A549 (cell line): ENCODE measurements around the gene PRKCE. TPM values are rescaled to one million over a fixed set of nuclear protein-coding genes. Genes with fewer than 3 reads are reported as not detected.

Experiments
- ATAC-seq, 2 experiments: fragments of 200-7000 bp in 1 of 2; fragments of >200 bp in 1 of 2; cut with Nextera tagmentation in 1 of 2; cut with Tn5 transposase in 1 of 2; 3 replicates each; pipeline versions ENCODE4 v1.8.0 to v1.9.1; 2018 to 2020; ENCODE audit warnings: mild to moderate bottlenecking in 1 of 2, moderate library complexity in 1 of 2
- CTCF ChIA-PET: fragments of 300-600 bp; sonication (Branson Sonifier 250); formaldehyde crosslinking; extraction: SDS; loops from one replicate; lab custom pipeline; 2021; ENCODE audit warnings: antibody characterized with exemption, inconsistent platforms; lab: Yijun Ruan, JAX
- POLR2A ChIA-PET: fragments of 350-600 bp; formaldehyde crosslinking; extraction: SDS; loops from one replicate; lab custom pipeline; 2021; ENCODE audit warnings: antibody characterized with exemption, inconsistent platforms; lab: Yijun Ruan, JAX
- DNase-seq, 2 experiments: peaks; one replicate each; pipeline versions ENCODE4 v3.0.0 to v3.0.0-alpha.2; 2011 to 2016; ENCODE audit warnings: low read depth in 1 of 2, low spot score in 1 of 2
- FAIRE-seq: peaks from 2 replicates; lab custom pipeline; 2011; peaks lifted over from hg19 to GRCh38; lab: Jason Lieb, UNC
- H3K27ac ChIP-seq, 2 experiments: fragments of >200 bp; sonication (Bioruptor Twin); formaldehyde crosslinking; 3 replicates each; pipeline ENCODE4 v1.5.1; 2016 to 2017
- H3K4me1 ChIP-seq: fragments of >200 bp; sonication (Bioruptor Twin); formaldehyde crosslinking; 3 replicates; pipeline ENCODE4 v1.6.1; 2016
- H3K4me2 ChIP-seq: fragments of >200 bp; sonication (Bioruptor Twin); formaldehyde crosslinking; 3 replicates; pipeline ENCODE4 v1.6.1; 2016
- H3K4me3 ChIP-seq: fragments of >200 bp; sonication (Bioruptor Twin); formaldehyde crosslinking; 3 replicates; pipeline ENCODE4 v1.5.1; 2016
- H3K9me3 ChIP-seq: fragments of >200 bp; sonication (Bioruptor Twin); formaldehyde crosslinking; 3 replicates; pipeline ENCODE4 v1.6.1; 2016
- CBX2 ChIP-seq: fragments of 200-600 bp; sonication (generic); IDR thresholded peaks from 2 replicates; pipeline ENCODE4 v1.6.1; 2016; ENCODE audit warnings: low read depth, mild to moderate bottlenecking, borderline replicate concordance
- CHD4 ChIP-seq: fragments of 200-600 bp; sonication (generic); IDR thresholded peaks from 2 replicates; pipeline ENCODE4 v1.6.1; 2016; ENCODE audit warnings: antibody characterized with exemption, mild to moderate bottlenecking, borderline replicate concordance
- EP300 ChIP-seq, 2 experiments: fragments of >200 bp; sonication (Bioruptor Twin); formaldehyde crosslinking; IDR thresholded peaks; 2 replicates in 1 of 2; 3 replicates in 1 of 2; pipeline ENCODE4 v1.6.1; 2016 to 2017
- FOSL2 ChIP-seq, 2 experiments: fragments of 450-650 bp in 1 of 2; fragments of >200 bp in 1 of 2; sonication (Bioruptor Twin) in 1 of 2; formaldehyde crosslinking; IDR thresholded peaks; 2 replicates each; pipeline versions ENCODE4 v1.5.0 to v1.6.1; 2016 to 2020; ENCODE audit warnings: mild to moderate bottlenecking in 1 of 2, moderate library complexity in 1 of 2
- GATA3 ChIP-seq: IDR thresholded peaks from 2 replicates; pipeline ENCODE4 v1.6.1; 2012; ENCODE audit warnings: borderline replicate concordance
- HOXA7 ChIP-seq: fragments of 250-450 bp; sonication (Bioruptor Pico); IDR thresholded peaks from 2 replicates; pipeline ENCODE4 v1.5.0; 2020; ENCODE audit warnings: mild to moderate bottlenecking, moderate library complexity
- KDM5A ChIP-seq: fragments of 200-600 bp; sonication (generic); IDR thresholded peaks from 2 replicates; pipeline ENCODE4 v1.6.1; 2016; ENCODE audit warnings: antibody characterized with exemption, mild to moderate bottlenecking
- MAZ ChIP-seq: fragments of 150-350 bp; IDR thresholded peaks from 2 replicates; pipeline ENCODE4 v1.6.1; 2014; ENCODE audit warnings: antibody characterized with exemption, low read depth, low read length, borderline replicate concordance
- MYC ChIP-seq: IDR thresholded peaks from 2 replicates; pipeline ENCODE4 v1.6.1; 2012; ENCODE audit warnings: mild to moderate bottlenecking, inconsistent platforms, low read length, improper control_type of control experiment, borderline replicate concordance
- RAD21 ChIP-seq, 2 experiments: fragments of >200 bp in 1 of 2; sonication (Bioruptor Twin) in 1 of 2; formaldehyde crosslinking in 1 of 2; IDR thresholded peaks in 1 of 2; conservative IDR thresholded peaks in 1 of 2; 2 replicates in 1 of 2; 3 replicates in 1 of 2; pipeline ENCODE4 v1.6.1; 2012 to 2018; ENCODE audit warnings: inconsistent platforms in 1 of 2
- RFX5 ChIP-seq: fragments of 450-650 bp; IDR thresholded peaks from 2 replicates; pipeline ENCODE4 v1.7.1; 2014; ENCODE audit warnings: antibody characterized with exemption, mild to moderate bottlenecking, moderate library complexity
- RNF2 ChIP-seq: fragments of 200-600 bp; sonication (generic); IDR thresholded peaks from 2 replicates; pipeline ENCODE4 v1.6.1; 2016; ENCODE audit warnings: low read depth, mild to moderate bottlenecking, antibody characterized with exemption, moderate library complexity, borderline replicate concordance
- TFCP2L1 ChIP-seq: fragments of 250-450 bp; sonication (Bioruptor Pico); IDR thresholded peaks from 2 replicates; pipeline ENCODE4 v1.5.0; 2021; ENCODE audit warnings: mild to moderate bottlenecking
- ZFP36 ChIP-seq: fragments of 450-650 bp; IDR thresholded peaks from 2 replicates; pipeline ENCODE4 v1.6.1; 2014; ENCODE audit warnings: borderline replicate concordance; ENCODE audit not compliant: partially characterized antibody
- ZNF302 ChIP-seq: fragments of 250-450 bp; sonication (Bioruptor Pico); IDR thresholded peaks from 2 replicates; pipeline ENCODE4 v1.9.0; 2021; ENCODE audit warnings: inconsistent platforms, mild to moderate bottlenecking, moderate library complexity
- ZSCAN20 ChIP-seq: fragments of 250-450 bp; sonication (Bioruptor Pico); IDR thresholded peaks from 2 replicates; pipeline ENCODE4 v1.8.0; 2022; ENCODE audit warnings: mild to moderate bottlenecking, moderate library complexity
- WGBS: methylation state at CpG from one replicate; pipeline ENCODE4 v1.1.6; 2017; ENCODE audit errors: missing lambda C conversion rate; 5-methylcytosine and 5-hydroxymethylcytosine counted together
- polyA plus RNA-seq, 4 experiments: library from polyadenylated mRNA; depleted of rRNA in 3 of 4; stranded (reverse); fragments of >200 nt; fragmentation: RNase III in 1 of 4; extraction: RNeasy Plus Mini Kit Qiagen cat#74134 plus additional on column Dnase treatment in 1 of 4; gene quantifications; 2 replicates in 3 of 4; 3 replicates in 1 of 4; pipeline ENCODE4 v1.2.3, GENCODE V29; 2011 to 2017
- TF ChIP-seq, protein P1 (sequence below): fragments of 450-650 bp; IDR thresholded peaks from 2 replicates; pipeline ENCODE4 v1.6.1; 2014; ENCODE audit warnings: antibody characterized with exemption
- TF ChIP-seq, protein P2 (sequence below): fragments of >200 bp; sonication (Bioruptor Twin); formaldehyde crosslinking; IDR thresholded peaks from 3 replicates; pipeline ENCODE4 v1.5.1; 2016
- TF ChIP-seq, protein P3 (sequence below): IDR thresholded peaks from 2 replicates; pipeline ENCODE4 v1.6.1; 2012
- TF ChIP-seq, protein P4 (sequence below): fragments of >200 bp; sonication (Bioruptor Twin); formaldehyde crosslinking; IDR thresholded peaks from 3 replicates; pipeline ENCODE4 v1.6.1; 2016
- TF ChIP-seq, protein P5 (sequence below): fragments of 250-450 bp; sonication (Bioruptor Pico); IDR thresholded peaks from 2 replicates; pipeline ENCODE4 v1.5.0; 2020; ENCODE audit warnings: low read depth, mild to moderate bottlenecking, moderate library complexity

PRKCE gene
- polyA plus RNA-seq, 2 of the 4 experiments (the other 2 are of a cell fraction), result 11.5 to 12.0 TPM

DNA sequence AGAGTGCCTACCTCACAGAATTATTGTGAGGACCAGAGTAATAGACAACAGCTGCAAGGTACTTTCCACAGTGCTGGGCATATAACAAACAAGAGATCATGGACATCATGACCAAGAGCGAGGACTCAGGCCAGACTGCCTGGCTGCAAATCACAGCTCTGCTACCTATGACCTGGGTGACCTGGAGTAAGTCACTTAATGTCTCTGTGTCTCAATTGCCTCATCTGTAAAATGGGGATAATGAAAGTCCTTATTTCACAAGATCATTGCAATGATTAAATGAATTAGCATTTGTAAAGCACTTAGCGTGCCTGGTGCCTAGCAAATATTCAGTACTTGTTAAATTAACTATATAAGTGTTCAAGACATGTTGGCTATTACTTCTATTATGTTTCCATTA lies 59.7 kb downstream of the PRKCE start (continued):
- TF ChIP-seq, protein P1, sequence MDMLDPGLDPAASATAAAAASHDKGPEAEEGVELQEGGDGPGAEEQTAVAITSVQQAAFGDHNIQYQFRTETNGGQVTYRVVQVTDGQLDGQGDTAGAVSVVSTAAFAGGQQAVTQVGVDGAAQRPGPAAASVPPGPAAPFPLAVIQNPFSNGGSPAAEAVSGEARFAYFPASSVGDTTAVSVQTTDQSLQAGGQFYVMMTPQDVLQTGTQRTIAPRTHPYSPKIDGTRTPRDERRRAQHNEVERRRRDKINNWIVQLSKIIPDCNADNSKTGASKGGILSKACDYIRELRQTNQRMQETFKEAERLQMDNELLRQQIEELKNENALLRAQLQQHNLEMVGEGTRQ, result no peak
- no peak for TF ChIP-seq RNF2
- TF ChIP-seq RAD21 (conservative IDR thresholded peaks at IDR 0.05 in 1 of 2, IDR thresholded peaks at IDR 0.05 in 1 of 2), result no peak
- no peak for TF ChIP-seq EP300 (IDR thresholded peaks at IDR 0.05)
- TF ChIP-seq, protein P2, sequence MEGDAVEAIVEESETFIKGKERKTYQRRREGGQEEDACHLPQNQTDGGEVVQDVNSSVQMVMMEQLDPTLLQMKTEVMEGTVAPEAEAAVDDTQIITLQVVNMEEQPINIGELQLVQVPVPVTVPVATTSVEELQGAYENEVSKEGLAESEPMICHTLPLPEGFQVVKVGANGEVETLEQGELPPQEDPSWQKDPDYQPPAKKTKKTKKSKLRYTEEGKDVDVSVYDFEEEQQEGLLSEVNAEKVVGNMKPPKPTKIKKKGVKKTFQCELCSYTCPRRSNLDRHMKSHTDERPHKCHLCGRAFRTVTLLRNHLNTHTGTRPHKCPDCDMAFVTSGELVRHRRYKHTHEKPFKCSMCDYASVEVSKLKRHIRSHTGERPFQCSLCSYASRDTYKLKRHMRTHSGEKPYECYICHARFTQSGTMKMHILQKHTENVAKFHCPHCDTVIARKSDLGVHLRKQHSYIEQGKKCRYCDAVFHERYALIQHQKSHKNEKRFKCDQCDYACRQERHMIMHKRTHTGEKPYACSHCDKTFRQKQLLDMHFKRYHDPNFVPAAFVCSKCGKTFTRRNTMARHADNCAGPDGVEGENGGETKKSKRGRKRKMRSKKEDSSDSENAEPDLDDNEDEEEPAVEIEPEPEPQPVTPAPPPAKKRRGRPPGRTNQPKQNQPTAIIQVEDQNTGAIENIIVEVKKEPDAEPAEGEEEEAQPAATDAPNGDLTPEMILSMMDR, result no peak
- no peak for TF ChIP-seq TFCP2L1 (CRISPR knock-in tag)
- TF ChIP-seq HOXA7 (CRISPR knock-in tag), result no peak

DNA sequence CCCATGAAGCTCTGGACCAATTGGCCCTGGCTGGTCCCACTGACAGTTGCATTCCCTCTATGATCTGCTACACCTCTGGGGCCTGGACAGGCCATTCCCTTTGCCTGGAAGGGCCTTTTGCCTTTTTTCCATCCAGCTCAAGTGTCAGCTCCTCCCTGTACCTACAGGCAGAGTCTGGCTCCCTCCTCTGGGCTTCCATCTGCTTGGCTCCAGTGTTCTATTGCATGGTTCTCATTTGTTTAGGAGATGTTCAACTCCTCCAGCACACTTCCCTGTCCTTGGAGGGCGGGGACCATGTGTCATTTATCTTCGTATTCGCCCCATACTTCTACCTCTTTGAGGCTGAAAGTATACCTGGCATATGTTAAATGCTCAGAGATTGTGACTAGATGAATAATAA lies 61.1 kb downstream of the PRKCE start:
- peak in 1 of 2 experiments; percentile 52; a peak in 2 of 6 replicates for ATAC-seq
- no peak for TF ChIP-seq RFX5
- TF ChIP-seq ZSCAN20, result no peak
- TF ChIP-seq, protein P3, sequence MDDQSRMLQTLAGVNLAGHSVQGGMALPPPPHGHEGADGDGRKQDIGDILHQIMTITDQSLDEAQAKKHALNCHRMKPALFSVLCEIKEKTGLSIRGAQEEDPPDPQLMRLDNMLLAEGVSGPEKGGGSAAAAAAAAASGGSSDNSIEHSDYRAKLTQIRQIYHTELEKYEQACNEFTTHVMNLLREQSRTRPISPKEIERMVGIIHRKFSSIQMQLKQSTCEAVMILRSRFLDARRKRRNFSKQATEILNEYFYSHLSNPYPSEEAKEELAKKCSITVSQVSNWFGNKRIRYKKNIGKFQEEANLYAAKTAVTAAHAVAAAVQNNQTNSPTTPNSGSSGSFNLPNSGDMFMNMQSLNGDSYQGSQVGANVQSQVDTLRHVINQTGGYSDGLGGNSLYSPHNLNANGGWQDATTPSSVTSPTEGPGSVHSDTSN, result no peak
- TF ChIP-seq, protein P4, sequence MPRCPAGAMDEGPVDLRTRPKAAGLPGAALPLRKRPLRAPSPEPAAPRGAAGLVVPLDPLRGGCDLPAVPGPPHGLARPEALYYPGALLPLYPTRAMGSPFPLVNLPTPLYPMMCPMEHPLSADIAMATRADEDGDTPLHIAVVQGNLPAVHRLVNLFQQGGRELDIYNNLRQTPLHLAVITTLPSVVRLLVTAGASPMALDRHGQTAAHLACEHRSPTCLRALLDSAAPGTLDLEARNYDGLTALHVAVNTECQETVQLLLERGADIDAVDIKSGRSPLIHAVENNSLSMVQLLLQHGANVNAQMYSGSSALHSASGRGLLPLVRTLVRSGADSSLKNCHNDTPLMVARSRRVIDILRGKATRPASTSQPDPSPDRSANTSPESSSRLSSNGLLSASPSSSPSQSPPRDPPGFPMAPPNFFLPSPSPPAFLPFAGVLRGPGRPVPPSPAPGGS, result no peak
- no peak for TF ChIP-seq GATA3
- no peak for TF ChIP-seq ZNF302
- TF ChIP-seq MYC, result no peak
- no peak for TF ChIP-seq MAZ
- TF ChIP-seq HOXA7 (CRISPR knock-in tag), result no peak
- no peak for TF ChIP-seq CBX2
- no peak for TF ChIP-seq CHD4
- TF ChIP-seq, protein P5, sequence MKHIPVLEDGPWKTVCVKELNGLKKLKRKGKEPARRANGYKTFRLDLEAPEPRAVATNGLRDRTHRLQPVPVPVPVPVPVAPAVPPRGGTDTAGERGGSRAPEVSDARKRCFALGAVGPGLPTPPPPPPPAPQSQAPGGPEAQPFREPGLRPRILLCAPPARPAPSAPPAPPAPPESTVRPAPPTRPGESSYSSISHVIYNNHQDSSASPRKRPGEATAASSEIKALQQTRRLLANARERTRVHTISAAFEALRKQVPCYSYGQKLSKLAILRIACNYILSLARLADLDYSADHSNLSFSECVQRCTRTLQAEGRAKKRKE (CRISPR knock-in tag), result no peak
- TF ChIP-seq ZFP36, result no peak
- TF ChIP-seq FOSL2 (IDR thresholded peaks at IDR 0.05), result no peak
- no peak for TF ChIP-seq FOSL2 (CRISPR knock-in tag; IDR thresholded peaks at IDR 0.05)
- TF ChIP-seq KDM5A, result no peak
- TF ChIP-seq, protein P2, result no peak
- POLR2A ChIA-PET, result no interaction called here
- CTCF ChIA-PET, result interaction anchor here (1.1 to 1.3 kb wide), 3 partner anchors 18 to 68 kb away, joined by 3 to 5 read pairs (median 4); no protein-coding TSS in a partner anchor
- 93% methylated on average over 3 of the region's 3 CpGs for WGBS
- DNase-seq, result peak in 1 of 2 experiments; percentile 13
- H3K4me3 ChIP-seq, result no peak overlapping the region
- H3K4me2 ChIP-seq, result no peak overlapping the region
- H3K27ac ChIP-seq, result no peak overlapping the region
- FAIRE-seq, result no peak
- H3K9me3 ChIP-seq, result no peaks in the 10 kb centered on the region
- no peaks in the 10 kb centered on the region for H3K4me1 ChIP-seq
